Omental fat pad (tissue), 4 donors: ENCODE data around the gene HEXIM2. TPM values are rescaled to one million over a fixed set of nuclear protein-coding genes. Genes with fewer than 3 reads are reported as not detected.

Experiments
- ATAC-seq: fragments of 150-250 bp; one replicate; pipeline ENCODE4 v1.9.1; 2016; ENCODE audit warnings: mild to moderate bottlenecking, moderate library complexity; ENCODE audit not compliant: low FRiP score
- DNase-seq: peaks from one replicate; pipeline ENCODE4 v3.0.0-alpha.2; 2019; ENCODE audit warnings: low spot score
- total RNA-seq, 4 donors: library from RNA; depleted of rRNA; stranded (reverse); fragments of >200 nt; gene quantifications; one replicate each; pipeline ENCODE4 v1.1.0, GENCODE V29; 2016
- TF ChIP-seq, protein P1 (sequence below), 3 donors: fragments of 450-650 bp; IDR thresholded peaks; one replicate each; pipeline ENCODE4 v1.5.1; 2016 to 2017; ENCODE audit warnings: antibody characterized with exemption in 3 of 3, mild to moderate bottlenecking in 3 of 3, moderate library complexity in 2 of 3

Gene HEXIM2
- total RNA-seq, 4 donors from 2014 or later: 1.4 to 9.3 (median 3.9) TPM

DNA sequence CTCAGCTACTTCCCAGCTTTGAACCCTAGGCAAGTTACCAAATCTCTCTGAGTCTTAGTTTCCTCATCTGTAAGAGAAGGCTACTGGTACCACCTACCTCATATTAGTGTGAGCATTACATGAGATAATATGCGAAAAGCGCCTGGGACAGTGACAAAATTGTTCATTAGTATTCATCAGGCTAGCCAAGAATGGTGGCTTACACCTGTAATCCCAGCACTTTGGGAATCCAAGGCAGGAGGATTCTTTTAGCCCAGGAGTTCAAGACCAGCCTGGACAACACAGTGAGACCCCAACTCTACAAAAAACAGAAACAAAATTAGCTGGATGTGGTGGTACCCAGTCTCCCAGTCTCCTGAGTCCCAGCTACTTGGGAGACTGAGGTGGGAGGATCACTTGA, 32.7 kb upstream of the HEXIM2 start:
- TF ChIP-seq, protein P1, sequence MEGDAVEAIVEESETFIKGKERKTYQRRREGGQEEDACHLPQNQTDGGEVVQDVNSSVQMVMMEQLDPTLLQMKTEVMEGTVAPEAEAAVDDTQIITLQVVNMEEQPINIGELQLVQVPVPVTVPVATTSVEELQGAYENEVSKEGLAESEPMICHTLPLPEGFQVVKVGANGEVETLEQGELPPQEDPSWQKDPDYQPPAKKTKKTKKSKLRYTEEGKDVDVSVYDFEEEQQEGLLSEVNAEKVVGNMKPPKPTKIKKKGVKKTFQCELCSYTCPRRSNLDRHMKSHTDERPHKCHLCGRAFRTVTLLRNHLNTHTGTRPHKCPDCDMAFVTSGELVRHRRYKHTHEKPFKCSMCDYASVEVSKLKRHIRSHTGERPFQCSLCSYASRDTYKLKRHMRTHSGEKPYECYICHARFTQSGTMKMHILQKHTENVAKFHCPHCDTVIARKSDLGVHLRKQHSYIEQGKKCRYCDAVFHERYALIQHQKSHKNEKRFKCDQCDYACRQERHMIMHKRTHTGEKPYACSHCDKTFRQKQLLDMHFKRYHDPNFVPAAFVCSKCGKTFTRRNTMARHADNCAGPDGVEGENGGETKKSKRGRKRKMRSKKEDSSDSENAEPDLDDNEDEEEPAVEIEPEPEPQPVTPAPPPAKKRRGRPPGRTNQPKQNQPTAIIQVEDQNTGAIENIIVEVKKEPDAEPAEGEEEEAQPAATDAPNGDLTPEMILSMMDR (IDR thresholded peaks at IDR 0.05): no peak
- ATAC-seq: no peak
- no peak for DNase-seq

DNA sequence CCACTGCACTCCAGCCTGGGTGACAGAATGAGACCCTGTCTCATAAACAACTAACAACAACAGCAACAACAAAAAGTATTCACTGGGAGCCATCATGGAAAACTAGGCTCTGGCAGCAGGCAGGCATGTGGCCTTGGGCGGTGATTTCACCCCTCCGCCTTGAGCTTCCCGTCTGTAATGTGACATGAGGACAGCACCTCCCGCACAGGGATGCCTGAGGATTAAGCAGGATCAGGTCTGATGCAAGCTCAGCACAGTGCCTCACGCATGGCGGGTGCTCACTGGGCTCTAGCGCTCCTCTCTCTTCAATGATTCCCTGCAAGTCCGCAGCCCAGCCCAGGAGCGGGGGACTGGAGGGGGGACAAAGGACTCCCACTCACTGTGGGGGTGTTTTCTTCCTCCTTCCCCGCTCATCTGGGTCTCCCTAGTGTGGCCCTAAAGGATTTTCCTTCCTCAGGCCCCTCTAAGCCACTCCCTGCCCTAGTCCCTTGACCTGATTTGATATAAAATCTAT, 32.2 kb upstream of the HEXIM2 start:
- ATAC-seq (no peak), DNase-seq (no peak)
- TF ChIP-seq, protein P1 (IDR thresholded peaks at IDR 0.05): no peak

DNA sequence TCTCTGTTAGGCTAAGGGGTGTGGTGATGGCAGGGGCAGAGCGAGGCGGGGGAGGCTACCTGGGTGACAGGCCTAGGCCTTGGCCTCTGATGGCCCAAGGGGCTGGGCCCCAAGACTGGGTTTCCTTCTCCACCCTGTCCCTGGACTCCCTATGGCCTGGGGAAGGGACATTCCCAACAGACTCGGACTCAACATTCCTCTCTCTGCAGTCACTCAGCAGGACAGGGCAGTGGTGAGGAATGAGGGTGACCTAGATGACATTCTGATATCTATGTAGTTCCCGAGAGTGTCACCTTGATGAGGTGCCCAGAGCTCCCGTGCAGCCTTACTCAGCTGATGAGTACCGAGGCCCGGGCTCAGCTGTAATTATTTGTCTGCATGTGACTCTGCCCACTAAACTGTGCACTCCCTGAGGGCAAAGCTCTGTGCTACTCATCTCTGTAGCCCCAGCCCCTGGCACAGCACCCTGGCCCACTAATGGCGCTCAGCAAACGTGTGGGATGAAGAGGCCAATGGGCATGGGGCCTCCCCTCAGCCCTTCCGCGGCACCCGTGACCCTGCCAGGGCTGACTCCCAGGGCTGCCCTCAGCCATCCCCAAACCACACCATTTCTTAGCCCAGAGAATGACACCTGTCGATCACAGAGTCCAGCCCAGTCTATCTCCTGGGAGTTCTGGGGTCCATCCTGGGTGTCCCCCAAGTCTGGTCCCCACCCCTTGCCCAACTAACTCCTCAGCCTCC, 31.6 kb upstream of the HEXIM2 start:
- ATAC-seq: no peak
- no peak for DNase-seq

DNA sequence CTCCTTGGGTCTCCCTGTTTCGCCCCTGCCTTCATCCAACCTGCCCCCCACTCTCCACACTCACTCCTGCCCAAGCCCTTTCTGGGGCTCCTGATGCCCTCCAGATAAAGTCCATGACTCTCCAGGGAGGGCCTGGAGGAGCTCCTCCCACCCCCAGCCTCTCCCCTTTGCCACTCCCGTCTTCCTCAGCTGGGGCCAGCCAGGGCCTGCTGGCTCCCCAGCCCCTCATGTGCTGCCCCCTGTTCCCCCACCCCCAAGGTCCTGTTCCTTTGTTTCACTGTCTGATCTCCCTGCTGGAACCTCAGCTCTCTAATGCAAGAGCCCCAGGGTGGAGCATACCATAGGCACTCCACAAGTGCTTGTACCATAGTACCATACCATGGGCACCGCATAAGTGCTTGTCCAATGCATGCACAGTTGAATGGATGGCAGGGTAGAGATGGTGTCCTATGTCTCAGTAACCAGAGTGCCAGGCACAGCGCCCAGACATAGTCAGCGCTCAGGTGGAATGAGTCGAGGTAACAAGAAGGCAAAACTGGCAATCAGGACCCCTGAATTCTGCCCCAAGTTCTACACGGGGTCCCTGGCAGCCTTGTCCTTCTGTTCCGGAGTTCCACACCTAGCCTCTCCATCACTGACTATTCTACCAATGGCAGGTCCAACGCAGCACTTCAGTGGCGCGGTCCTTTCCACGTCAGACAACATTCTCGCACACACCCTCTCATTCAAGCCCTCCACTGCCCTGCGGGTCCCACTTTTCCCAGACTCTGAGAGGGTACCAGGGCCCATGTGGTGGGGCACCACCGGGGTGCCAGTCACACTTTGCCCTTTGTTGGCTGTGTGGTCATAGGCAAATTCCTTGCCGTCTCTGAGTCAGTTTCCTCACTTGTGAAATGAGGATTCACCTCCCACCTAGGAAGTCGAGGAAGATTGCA, 30.7 kb upstream of the HEXIM2 start:
- DNase-seq: no peak
- TF ChIP-seq, protein P1 (IDR thresholded peaks at IDR 0.05): no peak
- no peak for ATAC-seq

More for the DNA sequence above, 31.6 kb upstream of the HEXIM2 start:
- TF ChIP-seq, protein P1 (IDR thresholded peaks at IDR 0.05): no peak

DNA sequence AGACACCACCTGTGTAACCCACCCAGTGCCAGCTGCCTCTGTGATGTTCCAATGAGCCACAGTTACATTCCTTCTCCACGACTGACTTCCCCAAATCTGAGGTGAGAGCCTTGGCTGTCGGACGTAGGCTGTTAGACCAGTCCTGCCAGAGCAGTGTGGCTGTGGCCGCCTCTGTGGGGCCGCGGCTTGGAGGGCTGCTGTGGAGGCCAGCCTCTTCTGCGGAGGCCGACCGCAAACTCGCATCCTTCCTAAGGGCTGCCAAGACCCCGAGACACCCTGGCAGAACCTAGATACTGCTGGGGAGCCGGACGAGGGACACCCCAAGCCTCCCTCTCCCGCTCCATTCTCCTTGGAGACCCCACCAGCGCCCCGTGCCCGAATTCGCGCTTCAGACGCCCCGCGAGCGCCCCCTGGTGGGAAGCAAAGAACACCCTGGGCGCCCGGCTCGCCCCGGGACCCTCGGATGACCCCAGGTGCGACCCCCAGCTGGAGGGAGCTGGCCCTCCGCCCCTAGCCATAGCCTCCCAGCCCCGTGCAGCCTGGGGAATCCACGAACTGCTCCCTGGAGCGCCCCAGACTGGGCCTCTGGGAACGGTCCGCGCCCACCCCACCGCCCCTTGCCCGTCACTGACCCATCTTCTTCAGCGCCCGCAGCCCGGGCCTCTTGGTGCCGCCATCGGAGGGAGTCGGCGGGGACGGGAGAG, 29.9 kb upstream of the HEXIM2 start:
- TF ChIP-seq, protein P1 (IDR thresholded peaks at IDR 0.05): peak in 1 of 3 donors; percentile 83
- ATAC-seq: no peak
- no peak for DNase-seq

DNA sequence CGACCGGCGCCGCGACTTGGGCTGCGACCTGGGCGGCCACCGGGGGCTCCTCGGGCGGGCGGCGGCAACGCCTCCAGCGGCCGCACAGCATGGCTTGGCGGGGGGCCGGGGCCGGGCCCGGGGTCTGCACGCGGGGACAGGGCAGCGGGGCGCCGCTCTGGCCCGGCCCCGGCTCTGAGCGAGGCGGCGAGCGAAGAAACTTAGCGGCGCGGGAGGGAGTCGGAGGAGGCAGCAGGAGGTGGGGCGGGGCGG, 29.4 kb upstream of the HEXIM2 start, which contains the start of gene PLCD3:
TSS of gene PLCD3 (minus strand) at position 196 of the 252 bp plus-strand sequence. CDS start at position 91, 105 bp downstream.
- DNase-seq (no peak), ATAC-seq (no peak)
- TF ChIP-seq, protein P1 (IDR thresholded peaks at IDR 0.05): no peak
